ENCODE measurements around the gene KCP.
A peak's percentile ranks its signal among the peaks of the same experiment; 100 is the strongest.

Gene KCP

DNA sequence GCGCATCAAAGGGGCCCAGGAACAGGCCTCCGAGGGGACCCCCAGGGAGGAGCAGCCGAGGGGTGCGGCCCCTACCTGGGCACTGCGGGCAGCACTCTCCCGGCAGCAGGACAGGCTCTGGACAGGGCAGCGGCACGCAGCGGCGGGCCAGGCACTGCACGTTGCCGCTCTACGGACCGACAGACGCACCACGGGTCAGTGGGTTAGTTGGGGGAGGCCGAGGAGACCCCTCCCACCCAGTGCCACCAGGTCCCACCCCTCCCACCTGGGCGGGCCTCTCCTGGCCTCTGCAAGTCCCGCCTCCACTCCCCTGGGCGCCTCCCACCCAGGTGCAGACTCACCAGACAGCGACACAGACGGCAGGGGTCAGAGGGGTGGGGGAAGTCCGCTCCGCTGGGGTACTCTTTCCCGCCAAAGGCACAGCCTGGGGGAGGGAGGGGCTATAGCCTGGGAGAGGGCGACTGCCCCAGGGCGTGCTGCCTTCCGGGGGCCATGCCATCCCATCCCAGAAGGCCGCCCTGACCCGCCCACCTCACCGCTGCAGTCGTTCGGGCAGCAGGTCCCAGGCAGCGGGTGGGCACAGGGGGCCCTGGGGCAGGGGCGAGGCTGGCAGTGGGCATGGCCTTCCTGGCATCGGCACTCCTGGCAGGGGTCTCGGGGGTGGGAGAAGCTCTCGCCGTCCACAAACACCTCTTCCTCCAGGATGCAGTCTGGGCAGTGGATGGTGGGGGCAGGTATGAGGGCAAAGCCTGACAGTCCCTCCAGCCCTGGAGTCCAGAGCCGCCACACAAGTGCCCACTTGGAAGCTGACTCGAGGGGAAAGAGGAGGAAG is 19.2 kb downstream of the KCP start:
- peak overlapping the region; percentile 67 for H3K4me3 ChIP-seq
- TF ChIP-seq, protein P1, sequence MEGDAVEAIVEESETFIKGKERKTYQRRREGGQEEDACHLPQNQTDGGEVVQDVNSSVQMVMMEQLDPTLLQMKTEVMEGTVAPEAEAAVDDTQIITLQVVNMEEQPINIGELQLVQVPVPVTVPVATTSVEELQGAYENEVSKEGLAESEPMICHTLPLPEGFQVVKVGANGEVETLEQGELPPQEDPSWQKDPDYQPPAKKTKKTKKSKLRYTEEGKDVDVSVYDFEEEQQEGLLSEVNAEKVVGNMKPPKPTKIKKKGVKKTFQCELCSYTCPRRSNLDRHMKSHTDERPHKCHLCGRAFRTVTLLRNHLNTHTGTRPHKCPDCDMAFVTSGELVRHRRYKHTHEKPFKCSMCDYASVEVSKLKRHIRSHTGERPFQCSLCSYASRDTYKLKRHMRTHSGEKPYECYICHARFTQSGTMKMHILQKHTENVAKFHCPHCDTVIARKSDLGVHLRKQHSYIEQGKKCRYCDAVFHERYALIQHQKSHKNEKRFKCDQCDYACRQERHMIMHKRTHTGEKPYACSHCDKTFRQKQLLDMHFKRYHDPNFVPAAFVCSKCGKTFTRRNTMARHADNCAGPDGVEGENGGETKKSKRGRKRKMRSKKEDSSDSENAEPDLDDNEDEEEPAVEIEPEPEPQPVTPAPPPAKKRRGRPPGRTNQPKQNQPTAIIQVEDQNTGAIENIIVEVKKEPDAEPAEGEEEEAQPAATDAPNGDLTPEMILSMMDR (IDR thresholded peaks at IDR 0.05): no peak
- no peak for DNase-seq (ENCODE audit: low spot score)
- H3K27ac ChIP-seq: no peak overlapping the region

DNA sequence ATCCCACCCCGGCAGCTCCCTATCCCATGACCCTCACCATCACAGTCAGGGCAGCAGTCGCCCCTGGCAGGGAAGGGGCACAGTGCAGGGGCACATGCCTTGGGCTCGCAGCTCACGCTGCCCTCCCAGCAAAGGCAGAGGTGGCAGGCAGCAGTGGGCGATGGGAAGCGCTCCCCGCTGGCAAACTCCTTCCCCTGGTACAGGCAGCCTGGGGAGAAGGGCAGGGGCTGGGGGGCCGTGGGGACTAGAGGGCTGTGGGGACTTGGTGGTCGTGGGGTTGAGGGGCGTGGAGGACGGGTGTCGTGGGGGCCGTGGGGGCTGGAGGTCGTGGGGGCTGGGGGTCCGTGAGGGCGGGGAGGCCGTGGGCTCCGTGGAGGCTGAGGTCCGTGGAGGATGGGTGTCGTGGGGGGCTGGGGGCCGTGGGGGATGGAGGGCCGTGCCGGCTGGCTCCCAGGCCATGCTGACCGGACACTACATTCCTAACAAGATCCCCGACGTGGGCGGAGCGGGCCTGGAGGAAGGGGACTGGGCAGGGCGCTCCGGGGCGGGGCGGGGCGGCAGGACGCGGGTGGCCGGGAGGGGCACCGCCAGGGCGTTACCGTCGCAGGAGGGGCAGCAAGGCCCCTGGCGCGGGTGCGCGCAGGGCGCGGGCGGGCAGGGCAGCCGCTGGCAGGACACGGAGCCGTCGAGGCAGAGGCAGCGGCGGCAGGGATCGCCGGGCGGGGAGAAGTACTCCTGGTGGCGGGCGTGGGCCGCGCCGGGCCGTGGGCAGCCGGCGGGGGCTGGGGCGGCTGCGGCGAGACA is 20.0 kb downstream of the KCP start:
- TF ChIP-seq, protein P1 (IDR thresholded peaks at IDR 0.05): no peak
- Histone ChIP-seq H3K27ac (no peak overlapping the region), H3K4me3 (peak overlapping the region; percentile 67)
- DNase-seq (ENCODE audit: low spot score): no peak

DNA sequence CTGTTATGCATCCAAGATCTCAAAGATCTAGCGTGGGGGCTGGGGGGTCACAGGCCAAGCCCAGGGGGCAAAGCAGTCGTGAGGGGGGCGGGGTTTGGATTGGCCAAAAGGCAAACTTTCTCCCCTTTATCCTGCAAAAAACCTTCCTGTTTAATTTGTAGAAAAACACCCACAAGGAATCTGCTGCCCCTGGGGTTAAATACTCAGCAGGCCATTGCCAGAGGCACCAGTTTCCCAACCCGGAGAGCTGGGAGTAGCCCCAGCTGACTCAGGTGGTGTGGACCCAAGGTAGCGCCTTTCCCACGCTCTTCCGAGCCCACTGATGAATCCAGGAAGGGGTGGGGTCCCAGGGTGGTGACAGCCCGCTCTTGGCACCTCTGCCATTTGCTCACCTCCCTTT is 21.4 kb downstream of the KCP start:
- no peak for DNase-seq (ENCODE audit: low spot score)
- TF ChIP-seq, protein P1 (IDR thresholded peaks at IDR 0.05): no peak
- Histone ChIP-seq H3K27ac (no peak overlapping the region), H3K4me3 (no peak overlapping the region)

DNA sequence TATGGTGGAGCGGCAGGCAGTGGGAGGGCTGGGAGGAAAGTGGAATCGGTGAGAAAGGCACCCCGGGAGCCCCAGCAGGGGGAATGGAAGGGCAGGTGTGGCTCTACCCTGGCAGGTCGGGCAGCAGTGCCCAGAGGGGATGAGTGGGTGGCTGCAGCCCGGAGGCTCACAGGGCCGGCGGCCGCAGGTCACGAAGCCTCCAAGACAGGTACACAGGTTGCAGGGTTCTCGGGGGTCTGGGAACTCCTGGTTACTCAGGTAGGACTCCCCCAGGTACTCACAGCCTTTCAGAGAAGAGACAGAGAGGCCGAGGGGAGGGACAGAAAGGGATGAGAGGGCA is 21.8 kb downstream of the KCP start:
- TF ChIP-seq, protein P1 (IDR thresholded peaks at IDR 0.05): no peak
- H3K4me3 ChIP-seq: no peak overlapping the region
- no peak overlapping the region for H3K27ac ChIP-seq
- DNase-seq (ENCODE audit: low spot score): no peak

DNA sequence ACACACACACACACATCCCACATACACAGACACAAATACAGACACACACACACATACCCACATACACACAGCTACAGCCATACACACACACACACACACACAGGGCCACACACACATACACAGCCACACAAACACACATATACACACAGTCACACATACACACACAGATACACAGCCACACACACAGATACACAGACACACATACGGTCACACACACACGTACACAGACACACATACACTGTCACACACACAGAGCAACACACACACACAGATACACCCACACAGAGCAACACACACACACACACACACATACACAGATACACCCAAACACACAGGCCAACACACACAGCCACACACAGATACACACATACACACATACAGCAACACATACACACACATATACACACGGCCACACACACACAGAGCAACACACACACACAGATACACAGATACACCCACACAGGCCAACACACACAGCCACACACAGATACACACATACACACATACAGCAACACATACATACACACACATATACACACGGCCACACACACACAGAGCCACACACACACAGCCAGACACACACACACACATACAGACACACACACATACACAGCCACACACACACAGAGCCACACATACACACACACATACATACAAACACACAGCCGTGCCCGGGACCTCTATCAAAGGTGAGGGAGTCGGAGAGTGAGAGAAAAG is 22.3 kb downstream of the KCP start:
- Histone ChIP-seq H3K27ac (no peak overlapping the region), H3K4me3 (no peak overlapping the region)
- TF ChIP-seq, protein P1 (IDR thresholded peaks at IDR 0.05): no peak
- no peak for DNase-seq (ENCODE audit: low spot score)

DNA sequence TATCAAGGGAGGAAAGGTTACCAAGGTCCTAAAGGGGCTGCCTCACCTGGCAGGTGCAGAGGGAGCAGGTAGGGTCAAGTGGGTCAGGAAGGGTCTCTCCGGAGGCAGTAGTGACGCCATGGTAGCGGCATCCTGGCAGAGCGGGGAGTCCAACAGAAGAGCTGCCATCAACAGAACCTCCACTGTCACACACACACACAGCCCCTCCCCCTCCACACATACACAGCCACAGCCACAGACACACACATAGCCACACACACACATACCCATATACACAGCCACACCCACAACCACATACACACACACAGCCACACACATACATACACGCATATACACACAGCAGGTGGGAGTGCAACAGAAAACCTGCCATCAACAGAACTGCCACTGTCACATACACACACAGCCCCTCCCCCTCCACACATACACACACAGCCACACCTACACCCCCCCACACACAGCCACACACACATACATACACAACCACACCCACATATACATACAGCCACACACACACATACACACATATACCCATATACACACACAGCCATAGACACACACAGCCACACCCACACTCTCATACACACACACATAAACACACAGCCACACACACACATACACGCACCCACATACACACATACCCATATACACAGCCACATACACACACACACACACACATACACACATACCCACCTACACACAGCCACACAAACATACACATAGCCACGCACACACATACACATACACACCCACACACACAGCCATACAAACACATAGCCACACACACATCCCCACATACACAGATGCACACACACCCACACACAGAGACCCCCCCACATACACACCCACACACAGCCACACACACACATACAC is 23.1 kb downstream of the KCP start:
- H3K27ac ChIP-seq: no peak overlapping the region
- DNase-seq (ENCODE audit: low spot score): no peak
- no peak overlapping the region for H3K4me3 ChIP-seq
- TF ChIP-seq, protein P1 (IDR thresholded peaks at IDR 0.05): no peak

All from coronary artery (tissue), 2 donors.